HepG2 (cell line): ENCODE data around the gene PCSK6.

Experiments used
- ATF7 ChIP-seq, 2 experiments: fragments of 450-650 bp in 1 of 2; sonication (generic) in 1 of 2; formaldehyde crosslinking in 1 of 2; IDR thresholded peaks; 2 replicates each; pipeline versions ENCODE4 v1.4.0 to v1.6.1; 2016 to 2020; ENCODE audit warnings: antibody characterized with exemption in 1 of 2, mild to moderate bottlenecking in 1 of 2, missing genetic modification reagents in 1 of 2
- CTCF ChIP-seq: sonication (generic); formaldehyde crosslinking; IDR thresholded peaks from 2 replicates; pipeline ENCODE4 v1.5.0; 2020; ENCODE audit warnings: mild to moderate bottlenecking, missing genetic modification reagents, moderate library complexity
- ESRRA ChIP-seq: sonication (generic); formaldehyde crosslinking; IDR thresholded peaks from 2 replicates; pipeline ENCODE4 v1.5.1; 2020; ENCODE audit warnings: mild to moderate bottlenecking, low read depth, missing genetic modification reagents
- FOXK2 ChIP-seq: fragments of 450-650 bp; IDR thresholded peaks from 2 replicates; pipeline ENCODE4 v1.6.1; 2016
- HBP1 ChIP-seq: IDR thresholded peaks from 2 replicates; pipeline ENCODE4 v1.6.1; 2016; ENCODE audit warnings: low read depth, control low read depth
- HDAC6 ChIP-seq: fragments of 200-600 bp; sonication (generic); IDR thresholded peaks from 2 replicates; pipeline ENCODE4 v1.7.0; 2017; ENCODE audit warnings: mild to moderate bottlenecking, antibody characterized with exemption, low read length, low read depth
- KAT2B ChIP-seq: fragments of 150-350 bp; IDR thresholded peaks from 2 replicates; pipeline ENCODE4 v1.6.1; 2014; ENCODE audit warnings: low read depth, low read length, borderline replicate concordance
- KAT8 ChIP-seq: IDR thresholded peaks from 2 replicates; pipeline ENCODE4 v1.6.1; 2016; ENCODE audit warnings: missing genetic modification reagents, missing compliant biosample characterization
- KDM1A ChIP-seq: IDR thresholded peaks from 2 replicates; pipeline ENCODE4 v1.6.1; 2016; ENCODE audit warnings: missing compliant biosample characterization
- ZSCAN30 ChIP-seq: sonication (generic); formaldehyde crosslinking; IDR thresholded peaks from 2 replicates; pipeline ENCODE4 v1.5.0; 2020; ENCODE audit warnings: mild to moderate bottlenecking, missing genetic modification reagents

GRCh38 chr15:101434032-101434920 lies 55.2 kb downstream of the PCSK6 start:
- no peak for TF ChIP-seq CTCF (CRISPR knock-in tag)
- no peak for TF ChIP-seq HBP1
- TF ChIP-seq ZSCAN30 (CRISPR knock-in tag), result no peak
- TF ChIP-seq FOXK2, result no peak
- no peak for TF ChIP-seq KAT8 (CRISPR knock-in tag)
- TF ChIP-seq KDM1A (CRISPR knock-in tag), result no peak
- no peak for TF ChIP-seq ESRRA (CRISPR knock-in tag)
- no peak for TF ChIP-seq KAT2B
- TF ChIP-seq HDAC6, result no peak
- no peak for TF ChIP-seq ATF7 (IDR thresholded peaks at IDR 0.05)
- no peak for TF ChIP-seq ATF7 (CRISPR knock-in tag; IDR thresholded peaks at IDR 0.05)
